DMS114 treated with DMSO at 0.1 percent for 48 hours (cell line): Measurements from ENCODE around the gene LSM11.

Source experiments
- DNase-seq: peaks from one replicate; lab custom pipeline; 2025; ENCODE audit not compliant: unreplicated experiment; lab: John Stamatoyannopoulos, UW

Gene LSM11

GRCh38 chr5:157732596-157733262 lies 10.8 kb upstream of the LSM11 start:
- no peak for DNase-seq

DNA sequence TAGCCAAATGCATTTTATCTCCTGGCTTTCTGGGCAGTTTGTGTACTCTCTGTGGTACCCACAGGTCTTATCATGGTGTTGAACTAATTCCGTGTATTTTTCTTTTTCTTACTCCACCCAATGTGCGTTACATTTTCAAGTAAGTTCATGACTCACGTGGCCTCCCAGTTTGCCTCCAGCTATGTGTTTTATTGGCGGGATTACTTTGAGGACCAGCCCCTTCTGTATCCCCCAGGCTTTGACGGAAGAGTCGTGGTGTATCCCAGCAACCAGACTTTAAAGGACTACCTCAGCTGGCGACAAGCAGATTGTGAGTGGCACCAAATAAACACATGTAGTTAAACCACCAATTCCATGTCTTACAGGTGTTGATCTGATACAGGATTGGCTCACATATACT lies 9.1 kb upstream of the LSM11 start:
- no peak for DNase-seq

DNA sequence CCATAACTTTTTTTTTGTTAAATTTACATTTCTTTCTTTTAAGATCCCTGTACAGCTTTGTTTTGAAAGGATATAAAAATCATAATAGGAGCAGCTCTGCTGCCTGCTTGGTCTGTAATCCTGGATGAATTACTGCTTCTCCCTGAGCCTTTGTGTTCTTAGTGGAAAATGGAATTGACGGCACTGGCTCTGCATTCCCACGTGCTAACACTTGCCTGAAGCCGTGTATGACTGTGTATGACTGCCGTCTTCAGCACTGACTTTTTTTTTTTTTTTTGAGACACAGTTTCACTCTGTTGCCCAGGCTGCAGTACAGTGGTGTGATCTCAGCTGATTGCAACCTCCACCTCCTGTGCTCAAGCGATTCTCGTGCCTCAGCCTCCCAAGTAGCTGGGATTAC lies 7.5 kb upstream of the LSM11 start:
- DNase-seq = no peak

DNA sequence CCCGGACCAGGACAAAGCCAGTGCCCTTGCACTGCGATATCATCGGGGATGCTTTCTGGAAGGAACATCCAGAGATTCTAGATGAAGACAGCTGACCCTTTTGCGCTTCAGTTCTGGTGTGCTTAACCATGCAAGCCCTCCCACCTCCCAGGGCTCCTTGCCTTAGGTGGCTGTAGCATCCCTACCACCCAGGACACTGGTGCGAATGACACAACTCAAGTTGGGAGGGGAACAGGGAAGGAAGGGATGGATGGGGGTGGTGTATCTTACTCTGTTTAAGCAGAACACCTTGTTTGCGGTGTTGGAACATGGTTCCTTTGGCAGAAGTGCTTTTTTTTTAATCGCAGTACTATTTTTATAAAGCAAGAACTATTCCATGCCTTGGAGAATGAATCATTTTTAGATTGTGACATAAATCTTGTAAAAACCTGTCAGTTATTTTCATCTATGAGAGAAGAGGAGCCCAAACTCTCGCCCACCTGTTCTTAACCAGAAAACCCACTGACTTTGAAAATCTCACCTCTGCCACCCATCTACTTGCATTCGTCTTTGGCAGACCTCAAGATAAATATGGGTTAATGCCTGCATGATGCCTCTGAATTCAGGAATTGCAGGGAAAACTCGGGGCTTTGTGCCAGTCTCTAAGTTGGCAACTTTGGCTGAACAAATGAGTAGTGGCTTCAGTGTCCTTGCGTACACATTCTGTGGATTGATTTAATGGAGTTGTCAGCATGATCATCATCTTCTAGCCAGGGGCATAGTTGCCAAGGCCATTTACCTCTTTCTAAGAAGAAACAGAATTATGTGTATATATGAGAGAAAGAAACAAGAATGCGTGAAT lies 3.9 kb upstream of the LSM11 start:
- DNase-seq = no peak

- DNase-seq = no peak
Observed at GRCh38 chr5:157740229-157740610, 3.3 kb upstream of the LSM11 start.

DNA sequence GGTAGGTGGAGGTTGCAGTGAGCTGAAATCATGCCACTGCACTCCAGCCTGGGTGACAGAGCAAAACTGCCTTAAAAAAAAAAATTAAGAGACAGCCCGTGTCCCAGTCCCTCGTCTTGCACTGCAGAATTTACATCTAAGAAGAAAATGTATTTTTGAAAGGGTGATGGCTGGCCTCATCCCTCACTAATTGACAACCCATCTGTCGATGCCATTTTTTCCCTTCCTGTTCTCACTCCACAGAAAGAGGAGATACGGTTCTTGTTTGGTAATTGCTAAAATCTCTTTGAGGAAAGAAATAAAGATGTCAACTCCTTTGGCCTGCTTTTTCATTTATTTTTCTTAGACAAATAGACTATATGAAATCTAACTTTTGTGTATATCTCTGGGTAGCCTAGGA lies 2.4 kb upstream of the LSM11 start:
- no peak for DNase-seq

GRCh38 chr5:157744051-157745011 lies 819 bp downstream of the LSM11 start:
- DNase-seq = no peak

GRCh38 chr5:157745041-157745456 lies 1.5 kb downstream of the LSM11 start:
- DNase-seq = no peak

DNA sequence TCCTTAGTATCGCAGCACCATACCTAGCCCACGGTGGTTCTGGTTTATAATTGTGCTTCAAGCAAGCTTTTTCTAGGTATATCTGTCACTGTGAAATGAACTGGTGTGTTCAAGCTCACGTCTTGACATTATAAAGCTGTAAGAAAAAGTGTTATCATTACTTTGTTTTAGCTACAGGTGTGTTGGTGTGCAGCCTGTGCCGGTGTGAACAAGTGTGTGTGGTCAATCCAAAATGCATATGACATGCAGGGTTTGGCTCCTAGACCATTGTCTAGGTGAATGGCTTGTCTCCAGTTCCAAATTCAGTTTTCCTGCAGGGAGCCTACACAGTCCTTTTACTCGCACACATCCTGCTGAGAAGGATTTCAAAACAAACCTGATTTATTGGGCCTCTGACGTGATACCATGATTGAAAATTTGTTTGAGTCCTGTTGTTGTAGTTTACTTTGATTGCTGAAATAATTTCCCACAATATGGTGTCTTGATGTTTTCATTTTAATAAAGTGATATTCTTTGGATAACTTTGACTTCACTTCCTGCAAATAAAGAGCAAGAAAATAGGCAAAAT lies 3.7 kb downstream of the LSM11 start:
- DNase-seq = no peak

GRCh38 chr5:157747766-157748700 lies 4.5 kb downstream of the LSM11 start:
- no peak for DNase-seq

DNA sequence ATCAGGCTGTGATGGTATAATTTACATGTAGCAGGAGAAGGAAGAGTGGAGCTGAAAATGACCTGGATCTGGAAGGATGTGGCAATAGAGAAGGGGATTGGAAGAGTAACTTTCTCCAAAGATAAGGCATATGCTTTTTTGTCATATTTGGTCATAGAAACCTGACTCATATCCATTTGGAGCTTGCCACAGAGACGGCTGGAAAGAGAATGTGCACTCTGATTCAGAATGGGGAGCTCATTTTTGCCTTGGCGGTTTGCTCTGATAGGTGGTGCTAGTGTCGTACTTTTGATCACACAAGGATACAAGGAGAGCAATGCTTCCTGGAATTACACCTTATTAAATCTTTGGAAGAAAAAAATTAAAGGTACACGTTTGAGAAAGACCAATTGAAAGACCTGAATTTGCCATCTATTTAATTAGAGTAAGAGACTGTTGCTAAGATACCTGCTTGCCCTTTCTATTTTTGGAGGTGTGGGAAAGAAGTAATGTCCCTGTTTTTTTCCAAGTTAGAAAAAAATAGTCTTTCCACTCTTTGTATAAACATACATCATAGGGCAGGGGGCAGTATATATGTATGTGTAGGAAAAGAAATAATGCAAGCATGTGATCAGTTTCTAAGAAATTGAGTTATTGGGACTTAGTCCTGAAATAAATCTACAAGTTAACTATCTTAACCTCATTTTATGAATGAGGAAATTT lies 5.4 kb downstream of the LSM11 start:
- DNase-seq = no peak

DNA sequence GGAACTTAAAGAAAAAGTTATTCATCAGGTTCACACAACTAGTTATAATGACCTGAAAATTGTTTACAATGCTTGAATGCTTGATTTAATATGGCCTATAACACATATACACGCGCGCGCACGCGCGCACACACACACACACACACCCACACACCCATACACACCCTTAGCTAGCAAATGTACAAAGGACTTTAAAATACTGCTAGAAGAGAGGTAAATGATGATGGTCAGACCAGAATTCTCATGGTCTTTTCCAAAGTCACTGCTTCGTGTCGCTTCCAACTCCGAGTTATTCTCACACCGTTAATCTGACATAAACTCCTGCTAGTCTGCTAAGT lies 5.9 kb downstream of the LSM11 start:
- DNase-seq = no peak

DNA sequence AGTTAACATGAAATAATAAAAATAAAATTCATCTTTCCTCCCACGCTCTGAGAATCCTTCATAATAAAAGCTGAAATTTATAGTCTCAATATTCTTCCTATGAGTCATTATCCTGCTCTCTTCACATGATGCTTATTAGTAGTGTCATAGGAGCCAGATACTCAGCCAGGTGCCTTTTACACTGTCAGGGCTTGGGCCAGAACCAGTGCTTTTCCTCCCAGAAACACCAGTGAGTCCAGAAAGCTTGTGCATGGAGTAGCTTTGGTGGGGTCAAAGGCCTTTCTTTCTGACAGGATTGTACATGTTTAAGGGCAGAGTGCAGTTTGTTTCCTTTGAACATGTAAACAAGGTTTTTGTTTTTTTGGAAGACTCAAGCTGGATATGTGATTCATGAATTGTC lies 6.8 kb downstream of the LSM11 start:
- DNase-seq = no peak

GRCh38 chr5:157756122-157756521 lies 12.6 kb downstream of the LSM11 start:
- no peak for DNase-seq

- no peak for DNase-seq
Observed at GRCh38 chr5:157758706-157759105, 15.2 kb downstream of the LSM11 start.

DNA sequence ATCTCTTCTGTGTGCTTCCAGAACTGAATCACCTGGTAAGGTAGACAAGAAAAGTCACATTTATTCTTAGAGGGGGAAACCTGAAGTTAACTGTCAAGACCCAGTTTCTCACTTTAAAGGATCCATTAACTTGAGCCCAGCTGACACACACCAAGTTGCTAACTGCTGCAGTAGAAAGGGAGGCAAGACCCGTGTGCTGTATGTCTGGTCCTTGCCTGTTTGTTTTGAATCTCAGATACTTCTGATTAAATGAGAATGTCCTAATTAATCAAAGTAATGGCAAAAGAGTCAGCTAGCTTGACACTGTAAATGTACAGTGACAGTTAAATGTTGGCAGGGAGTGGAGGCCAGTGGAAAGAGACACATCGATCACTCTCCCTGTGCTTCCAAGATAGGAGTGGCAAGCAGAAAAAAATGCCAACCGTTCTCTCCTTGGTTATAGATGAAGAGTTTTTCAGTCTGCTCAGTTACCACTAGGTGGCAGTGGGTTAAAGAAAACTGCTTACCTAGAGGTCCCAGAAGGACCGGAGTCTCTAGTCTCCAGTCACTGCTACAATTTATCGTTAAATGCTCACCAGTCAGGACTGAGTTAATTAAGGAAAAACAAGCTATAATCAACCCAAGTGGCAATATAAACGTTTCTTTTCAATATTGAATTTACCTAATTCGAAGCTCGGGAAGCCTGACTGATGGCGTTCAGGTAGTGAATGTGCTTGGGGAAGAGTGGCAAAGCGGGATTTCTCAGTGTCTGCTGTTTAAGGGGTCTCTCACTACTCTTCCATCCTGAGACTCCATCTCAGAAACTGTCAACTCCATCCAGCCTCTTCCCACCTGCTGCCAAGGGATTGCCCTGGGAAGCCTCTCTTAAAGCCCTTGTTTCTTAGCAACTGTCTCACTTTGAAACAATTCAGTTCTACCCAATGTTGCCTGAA lies 18.4 kb downstream of the LSM11 start:
- peak; percentile 79 for DNase-seq

DNA sequence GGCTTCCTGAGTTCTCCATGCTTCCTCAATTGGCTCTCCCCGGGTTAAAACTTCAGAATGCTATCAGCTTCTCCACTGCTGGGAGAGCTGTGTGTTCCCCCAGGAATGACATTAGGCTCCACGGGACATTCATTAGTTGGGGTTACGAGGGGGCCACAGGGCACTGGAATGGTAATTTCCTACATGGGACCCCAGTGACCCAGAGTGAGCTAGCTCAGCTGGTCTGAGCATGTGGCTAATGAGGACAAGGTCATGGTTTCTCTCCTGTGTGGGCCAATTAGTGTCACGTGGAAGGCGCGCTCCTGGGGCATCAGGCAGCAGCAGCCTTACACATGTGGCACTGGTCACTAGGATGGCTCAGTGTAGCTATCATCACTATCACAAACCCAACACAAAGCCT lies 21.0 kb downstream of the LSM11 start:
- DNase-seq = no peak

GRCh38 chr5:157766442-157766841 lies 22.9 kb downstream of the LSM11 start:
- no peak for DNase-seq

- no peak for DNase-seq
Observed at GRCh38 chr5:157766902-157767301, 23.4 kb downstream of the LSM11 start.
